SJCRH30 (cell line): ENCODE measurements around the gene UROC1. TPM values are rescaled to one million over a fixed set of nuclear protein-coding genes. Genes with fewer than 3 reads are reported as not detected.

ENCODE experiments used
- DNase-seq, 2 experiments: peaks; one replicate each; pipeline ENCODE4 v3.0.0-alpha.2; 2015 to 2020
- H3K27ac ChIP-seq: fragments of 250-450 bp; sonication (Bioruptor Pico); 2 replicates; pipeline ENCODE4 v1.5.1; 2020; ENCODE audit warnings: mild to moderate bottlenecking, moderate library complexity
- H3K27me3 ChIP-seq: fragments of 250-450 bp; sonication (Bioruptor Pico); 2 replicates; pipeline ENCODE4 v1.5.1; 2020; ENCODE audit warnings: mild to moderate bottlenecking, moderate library complexity
- H3K36me3 ChIP-seq: fragments of 250-450 bp; sonication (Bioruptor Pico); 2 replicates; pipeline ENCODE4 v1.5.1; 2020; ENCODE audit warnings: mild to moderate bottlenecking, moderate library complexity
- H3K4me1 ChIP-seq: fragments of 250-450 bp; sonication (Bioruptor Pico); 2 replicates; pipeline ENCODE4 v1.5.1; 2020; ENCODE audit warnings: mild to moderate bottlenecking, moderate library complexity
- H3K4me3 ChIP-seq: fragments of 250-450 bp; sonication (Bioruptor Pico); 2 replicates; pipeline ENCODE4 v1.5.1; 2020; ENCODE audit warnings: mild to moderate bottlenecking, moderate library complexity
- H3K9me3 ChIP-seq: fragments of 250-450 bp; sonication (Bioruptor Pico); replicated peaks from 2 replicates; pipeline ENCODE4 v1.5.1; 2020; ENCODE audit warnings: mild to moderate bottlenecking, moderate library complexity
- total RNA-seq: library from RNA; depleted of rRNA; stranded (reverse); fragments of >200 nt; shearing (Covaris generic); gene quantifications from 2 replicates; pipeline ENCODE4 v1.2.3, GENCODE V29; 2014

Gene UROC1
- total RNA-seq, 1 experiment from 2014 or later = not detected

DNA sequence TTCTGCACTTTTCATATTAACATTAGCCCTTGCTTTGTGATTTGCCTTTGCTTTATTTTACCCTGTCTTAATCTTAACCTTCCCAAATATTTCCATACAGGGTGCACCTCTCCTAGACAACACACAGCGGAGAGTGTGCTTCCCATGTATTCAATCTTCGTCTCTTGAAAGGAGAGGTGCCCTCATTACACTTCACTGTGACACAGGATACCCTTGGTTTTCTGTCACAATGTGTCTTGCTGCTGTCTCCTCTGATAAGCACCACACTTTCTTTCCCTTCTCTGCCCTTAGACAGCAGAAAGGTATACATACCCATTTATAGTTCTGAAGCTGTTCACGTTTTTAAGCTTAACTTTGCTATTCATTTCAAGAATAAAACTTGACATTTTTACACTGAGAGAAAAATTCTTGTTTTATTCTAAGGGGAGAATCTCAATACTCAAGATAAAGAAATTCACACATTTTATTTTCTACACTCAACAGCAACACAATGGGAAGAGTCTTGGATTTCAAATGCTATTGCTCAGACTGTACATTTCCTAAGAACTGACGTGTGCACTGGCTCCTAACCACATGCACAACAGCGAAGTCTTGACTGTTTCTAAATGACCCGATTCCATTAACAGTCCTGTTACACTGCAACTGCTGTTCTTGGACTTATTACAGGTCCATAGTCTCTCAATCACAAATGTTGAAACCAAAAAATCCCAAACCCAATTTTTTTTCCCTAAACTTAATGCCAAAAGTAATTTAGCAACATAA lies 63.0 kb downstream of the UROC1 start:
- H3K4me1 ChIP-seq = no peaks in the 10 kb centered on the region
- peaks cover 21% of the 10 kb centered on the region for H3K36me3 ChIP-seq
- no peaks in the 10 kb centered on the region for H3K9me3 ChIP-seq
- H3K27me3 ChIP-seq = no peaks in the 10 kb centered on the region
- no peak for DNase-seq
- no peak overlapping the region for H3K4me3 ChIP-seq
- H3K27ac ChIP-seq = no peak overlapping the region

- DNase-seq = no peak
- no peak overlapping the region for H3K27ac ChIP-seq
- peaks cover 16% of the 10 kb centered on the region for H3K36me3 ChIP-seq
- no peaks in the 10 kb centered on the region for H3K9me3 ChIP-seq
- no peaks in the 10 kb centered on the region for H3K4me1 ChIP-seq
- no peaks in the 10 kb centered on the region for H3K27me3 ChIP-seq
- H3K4me3 ChIP-seq = no peak overlapping the region
Observed at GRCh38 chr3:126454025-126454424, 63.5 kb downstream of the UROC1 start.

- Histone ChIP-seq H3K27me3 (no peaks in the 10 kb centered on the region), H3K27ac (no peak overlapping the region), H3K4me1 (no peaks in the 10 kb centered on the region), H3K36me3 (peaks cover 14% of the 10 kb centered on the region), H3K9me3 (no peaks in the 10 kb centered on the region), H3K4me3 (no peak overlapping the region)
- DNase-seq = no peak
Observed at GRCh38 chr3:126452213-126452612, 65.4 kb downstream of the UROC1 start.

- no peak overlapping the region for H3K4me3 ChIP-seq
Observed at GRCh38 chr3:126451511-126451910, 66.1 kb downstream of the UROC1 start.

DNA sequence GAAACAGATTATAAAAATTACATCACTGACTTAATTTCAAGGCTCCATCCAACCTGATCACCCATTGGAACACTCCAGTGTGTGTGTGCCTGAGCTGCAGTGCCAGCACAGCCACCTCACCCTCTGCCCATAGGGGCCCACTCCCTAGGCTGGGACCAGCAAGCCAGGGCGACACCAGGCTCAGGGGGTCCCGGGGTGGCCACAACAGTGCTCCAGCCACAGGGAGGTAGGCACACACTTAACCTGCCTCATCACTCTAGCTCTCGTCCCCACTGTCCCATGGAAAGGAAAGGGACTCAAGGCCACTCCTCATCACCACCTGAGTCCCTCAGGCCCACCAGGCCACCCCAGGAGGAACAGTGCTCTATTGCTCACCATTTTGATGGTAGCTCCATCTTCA lies 66.8 kb downstream of the UROC1 start:
- Histone ChIP-seq H3K27ac (no peak overlapping the region), H3K9me3 (no peaks in the 10 kb centered on the region), H3K4me1 (no peaks in the 10 kb centered on the region), H3K36me3 (peaks cover 14% of the 10 kb centered on the region), H3K4me3 (no peak overlapping the region), H3K27me3 (no peaks in the 10 kb centered on the region)
- no peak for DNase-seq

More at GRCh38 chr3:126451511-126451910, 66.1 kb downstream of the UROC1 start:
- DNase-seq = no peak
- Histone ChIP-seq H3K9me3 (no peaks in the 10 kb centered on the region), H3K4me1 (no peaks in the 10 kb centered on the region), H3K36me3 (peaks cover 14% of the 10 kb centered on the region), H3K27ac (no peak overlapping the region), H3K27me3 (no peaks in the 10 kb centered on the region)

DNA sequence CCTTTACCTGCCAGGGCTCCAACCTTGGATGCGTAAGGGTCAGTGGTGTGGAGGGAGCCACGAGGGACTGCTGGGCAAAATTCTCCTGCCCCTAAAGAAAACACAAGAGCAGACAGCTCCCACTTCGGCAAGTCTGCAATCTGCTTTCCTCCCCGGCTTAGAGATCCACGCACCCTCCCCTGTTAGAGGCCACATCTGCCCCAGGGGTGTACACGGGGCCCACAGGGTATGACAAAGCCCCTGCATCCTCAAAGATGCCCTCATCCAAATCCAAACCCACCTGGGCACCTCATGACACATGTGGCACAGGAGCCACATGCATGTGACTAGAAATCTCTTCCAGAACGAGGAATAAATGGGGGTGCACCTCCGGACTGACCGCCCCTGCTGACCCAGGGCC lies 67.4 kb downstream of the UROC1 start:
- peaks cover 14% of the 10 kb centered on the region for H3K36me3 ChIP-seq
- no peak overlapping the region for H3K4me3 ChIP-seq
- DNase-seq = no peak
- no peaks in the 10 kb centered on the region for H3K27me3 ChIP-seq
- H3K9me3 ChIP-seq = no peaks in the 10 kb centered on the region
- H3K27ac ChIP-seq = no peak overlapping the region
- no peaks in the 10 kb centered on the region for H3K4me1 ChIP-seq

GRCh38 chr3:126449621-126450051 lies 67.9 kb downstream of the UROC1 start:
- no peaks in the 10 kb centered on the region for H3K9me3 ChIP-seq

GRCh38 chr3:126448893-126449180 lies 68.7 kb downstream of the UROC1 start:
- Histone ChIP-seq H3K4me3 (no peak overlapping the region), H3K36me3 (peaks cover 7% of the 10 kb centered on the region; the same call in 1 of the 2 replicates), H3K27ac (no peak overlapping the region)

More at GRCh38 chr3:126449621-126450051, 67.9 kb downstream of the UROC1 start:
- no peaks in the 10 kb centered on the region for H3K4me1 ChIP-seq
- peaks cover 13% of the 10 kb centered on the region for H3K36me3 ChIP-seq
- H3K27me3 ChIP-seq = no peaks in the 10 kb centered on the region
- H3K4me3 ChIP-seq = no peak overlapping the region
- H3K27ac ChIP-seq = no peak overlapping the region
- DNase-seq = no peak

DNA sequence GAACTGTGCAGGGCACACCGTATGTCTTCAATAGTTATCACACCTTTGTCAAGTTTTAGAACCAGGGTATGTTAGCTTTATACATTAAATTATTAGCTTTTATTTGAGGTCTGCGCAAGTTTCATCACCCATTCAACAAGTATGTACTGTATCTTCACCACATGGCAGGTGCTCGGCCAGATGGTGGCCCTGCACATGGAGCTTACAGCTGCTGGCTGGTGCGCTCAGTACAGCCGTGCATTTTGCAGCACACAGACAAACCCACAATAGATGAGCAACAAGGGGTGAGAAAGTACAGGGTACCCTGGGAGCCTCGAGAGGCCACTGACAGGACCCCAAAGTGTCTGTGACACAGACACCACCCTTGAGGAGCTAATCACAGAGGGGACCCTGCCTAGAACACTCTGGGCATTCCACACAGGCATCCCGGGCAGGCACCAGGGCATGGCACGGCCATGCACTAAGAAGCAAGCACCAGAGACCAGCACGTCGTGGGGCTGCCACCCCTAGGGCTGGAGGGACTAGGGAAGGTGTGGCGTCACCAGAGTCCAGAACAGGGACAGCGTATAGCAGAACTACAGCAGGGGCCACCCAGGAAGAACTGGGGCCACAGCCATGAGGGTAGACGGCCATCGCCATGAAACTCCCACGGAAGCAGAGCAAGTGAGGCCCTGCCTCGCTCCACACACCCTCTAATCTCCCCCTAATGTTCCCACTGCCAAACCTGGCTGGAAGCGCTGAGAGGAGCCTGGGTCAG lies 69.3 kb downstream of the UROC1 start:
- no peak overlapping the region for H3K27ac ChIP-seq
- no peaks in the 10 kb centered on the region for H3K9me3 ChIP-seq
- peaks cover 6% of the 10 kb centered on the region; the same call in 1 of the 2 replicates for H3K36me3 ChIP-seq
- no peak overlapping the region for H3K4me3 ChIP-seq
- DNase-seq = no peak
- H3K27me3 ChIP-seq = no peaks in the 10 kb centered on the region
- H3K4me1 ChIP-seq = no peaks in the 10 kb centered on the region

More at GRCh38 chr3:126448893-126449180, 68.7 kb downstream of the UROC1 start:
- no peaks in the 10 kb centered on the region for H3K9me3 ChIP-seq
- no peaks in the 10 kb centered on the region for H3K4me1 ChIP-seq
- no peaks in the 10 kb centered on the region for H3K27me3 ChIP-seq
- no peak for DNase-seq

DNA sequence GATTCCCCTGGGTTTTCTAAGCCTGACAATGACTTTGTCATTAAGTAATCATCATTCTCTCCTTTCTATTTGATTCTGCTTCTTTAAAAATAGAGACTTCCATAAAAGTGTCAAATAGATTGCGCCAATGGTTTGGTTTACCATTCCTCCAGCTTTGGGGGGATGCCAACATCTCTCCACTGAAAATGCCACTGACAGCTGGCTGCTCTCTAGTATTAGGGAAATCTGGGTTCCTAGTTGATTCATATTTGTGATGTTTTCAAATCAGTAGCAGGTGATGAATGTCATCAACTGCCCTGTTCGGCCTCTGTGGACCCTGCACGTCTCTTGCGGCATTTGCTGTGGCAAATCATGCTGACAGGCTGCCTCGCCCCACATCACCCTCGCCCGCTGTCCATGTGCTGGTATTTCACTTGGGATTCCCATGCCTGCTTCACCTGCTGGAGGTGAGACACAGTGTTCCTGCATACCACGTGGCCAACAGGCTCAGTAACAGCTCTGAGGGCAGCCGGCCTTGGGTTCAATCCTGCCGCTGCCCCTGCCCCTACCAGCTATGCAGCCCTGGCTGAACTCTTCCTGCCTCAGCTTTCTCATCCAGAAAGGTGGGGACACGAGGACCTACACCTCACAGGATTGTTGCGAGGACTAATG lies 70.0 kb downstream of the UROC1 start:
- Histone ChIP-seq H3K4me1 (no peaks in the 10 kb centered on the region), H3K4me3 (no peak overlapping the region), H3K9me3 (no peaks in the 10 kb centered on the region), H3K27me3 (no peaks in the 10 kb centered on the region), H3K27ac (no peak overlapping the region), H3K36me3 (peaks cover 3% of the 10 kb centered on the region; the same call in 1 of the 2 replicates)
- DNase-seq = no peak

- H3K27me3 ChIP-seq = no peaks in the 10 kb centered on the region
- H3K4me1 ChIP-seq = no peaks in the 10 kb centered on the region
- no peak overlapping the region for H3K4me3 ChIP-seq
- DNase-seq = no peak
- peaks cover 3% of the 10 kb centered on the region; the same call in 1 of the 2 replicates for H3K36me3 ChIP-seq
- H3K9me3 ChIP-seq = no peaks in the 10 kb centered on the region
- no peak overlapping the region for H3K27ac ChIP-seq
Observed at GRCh38 chr3:126446791-126447190, 70.8 kb downstream of the UROC1 start.

DNA sequence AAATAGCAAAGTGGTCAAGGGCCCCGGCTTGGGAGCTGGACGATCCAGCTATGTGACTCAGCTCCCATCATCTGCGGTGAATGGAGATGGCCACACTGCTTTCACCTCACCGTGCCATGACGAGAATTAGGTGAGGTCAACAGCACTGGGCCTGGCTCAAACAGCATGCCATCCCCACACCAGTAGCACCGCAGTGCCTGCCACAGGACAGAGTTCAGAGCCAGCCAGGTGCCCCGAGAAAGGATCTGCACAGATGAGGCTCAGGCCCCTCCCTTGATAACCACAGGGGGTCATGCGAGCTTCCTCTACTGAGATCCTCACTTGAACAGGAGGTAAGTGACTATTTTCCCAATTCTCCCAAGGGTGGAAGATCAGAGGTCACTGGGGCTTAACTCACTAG lies 71.3 kb downstream of the UROC1 start:
- H3K4me3 ChIP-seq = no peak overlapping the region
- no peaks in the 10 kb centered on the region for H3K9me3 ChIP-seq
- no peak for DNase-seq
- H3K4me1 ChIP-seq = no peaks in the 10 kb centered on the region
- no peaks in the 10 kb centered on the region for H3K27me3 ChIP-seq
- no peak overlapping the region for H3K27ac ChIP-seq
- peaks cover 3% of the 10 kb centered on the region; the same call in 1 of the 2 replicates for H3K36me3 ChIP-seq

- Histone ChIP-seq H3K4me1 (no peaks in the 10 kb centered on the region), H3K27ac (no peak overlapping the region), H3K9me3 (no peaks in the 10 kb centered on the region), H3K36me3 (no peaks in the 10 kb centered on the region), H3K27me3 (no peaks in the 10 kb centered on the region), H3K4me3 (no peak overlapping the region)
- no peak for DNase-seq
Observed at GRCh38 chr3:126445506-126445905, 72.1 kb downstream of the UROC1 start.

- no peak for DNase-seq
Observed at GRCh38 chr3:126442856-126443242, 74.7 kb downstream of the UROC1 start.

More at GRCh38 chr3:126442856-126443242, 74.7 kb downstream of the UROC1 start:
- no peaks in the 10 kb centered on the region for H3K36me3 ChIP-seq
- H3K4me1 ChIP-seq = no peaks in the 10 kb centered on the region
- H3K9me3 ChIP-seq = no peaks in the 10 kb centered on the region
- H3K27ac ChIP-seq = no peak overlapping the region
- no peaks in the 10 kb centered on the region for H3K27me3 ChIP-seq
- no peak overlapping the region for H3K4me3 ChIP-seq
